ENCODE results near the gene TM9SF2.

DNA sequence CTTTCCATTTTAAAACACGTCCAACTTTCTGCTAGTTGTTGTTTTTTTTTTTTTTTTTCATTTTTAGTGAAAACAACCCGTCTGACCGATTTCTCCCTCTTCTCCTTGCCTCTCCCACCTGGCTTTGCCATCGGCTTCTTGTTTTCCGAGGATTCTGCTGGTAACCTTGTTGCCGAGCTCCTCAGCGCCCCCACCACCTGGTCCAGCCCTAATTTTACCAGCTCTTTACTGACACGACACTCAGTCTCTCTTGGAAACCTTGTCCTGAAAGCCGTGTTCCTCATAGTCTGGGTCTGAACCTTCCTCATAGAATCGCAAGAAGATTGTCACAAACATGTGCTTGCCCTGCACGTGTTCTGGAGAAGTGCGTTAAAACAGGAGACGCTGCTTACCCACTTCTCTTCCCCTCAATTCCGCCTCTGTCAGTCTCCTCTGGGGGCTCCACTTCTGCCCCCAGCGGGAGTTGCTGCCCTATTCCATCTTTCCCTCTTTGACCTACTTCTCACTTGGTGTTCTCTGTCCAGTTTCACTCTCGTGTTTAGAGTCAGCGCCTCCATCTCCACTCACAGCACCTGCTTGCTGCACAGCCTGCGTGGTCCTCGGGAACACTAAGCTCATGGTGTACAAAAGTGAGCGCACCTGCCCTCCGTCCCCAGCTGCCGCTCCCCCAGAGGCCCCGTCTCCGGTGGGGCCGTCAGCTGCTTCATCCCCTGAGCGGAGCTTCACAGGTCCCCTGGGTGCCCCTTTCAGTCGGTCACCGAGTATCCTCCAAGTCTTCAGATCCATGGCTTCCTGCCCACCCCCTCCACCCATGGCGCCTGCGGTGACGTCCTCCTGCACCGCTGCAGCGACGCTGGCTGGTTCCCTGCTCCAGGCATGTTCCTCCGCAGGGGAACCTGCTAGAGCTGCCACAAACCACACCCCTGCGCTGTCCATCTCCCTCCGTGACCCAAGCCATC, 65.1 kb downstream of the TM9SF2 start:
- TF ChIP-seq, protein P1, sequence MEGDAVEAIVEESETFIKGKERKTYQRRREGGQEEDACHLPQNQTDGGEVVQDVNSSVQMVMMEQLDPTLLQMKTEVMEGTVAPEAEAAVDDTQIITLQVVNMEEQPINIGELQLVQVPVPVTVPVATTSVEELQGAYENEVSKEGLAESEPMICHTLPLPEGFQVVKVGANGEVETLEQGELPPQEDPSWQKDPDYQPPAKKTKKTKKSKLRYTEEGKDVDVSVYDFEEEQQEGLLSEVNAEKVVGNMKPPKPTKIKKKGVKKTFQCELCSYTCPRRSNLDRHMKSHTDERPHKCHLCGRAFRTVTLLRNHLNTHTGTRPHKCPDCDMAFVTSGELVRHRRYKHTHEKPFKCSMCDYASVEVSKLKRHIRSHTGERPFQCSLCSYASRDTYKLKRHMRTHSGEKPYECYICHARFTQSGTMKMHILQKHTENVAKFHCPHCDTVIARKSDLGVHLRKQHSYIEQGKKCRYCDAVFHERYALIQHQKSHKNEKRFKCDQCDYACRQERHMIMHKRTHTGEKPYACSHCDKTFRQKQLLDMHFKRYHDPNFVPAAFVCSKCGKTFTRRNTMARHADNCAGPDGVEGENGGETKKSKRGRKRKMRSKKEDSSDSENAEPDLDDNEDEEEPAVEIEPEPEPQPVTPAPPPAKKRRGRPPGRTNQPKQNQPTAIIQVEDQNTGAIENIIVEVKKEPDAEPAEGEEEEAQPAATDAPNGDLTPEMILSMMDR (IDR thresholded peaks at IDR 0.05) = no peak
- no peak for TF ChIP-seq POLR2A (IDR thresholded peaks at IDR 0.05)

All from Peyer's patch (tissue), 4 donors.